IPS-15b (cell line): ENCODE measurements around the gene SND1.
"Not testable (repeated sequence)": the region's sequence is repeated elsewhere in the genome, so short reads cannot be mapped to it uniquely, and the experiment has no call there.

Source experiments
- H3K27me3 ChIP-seq: one replicate; pipeline ENCODE4 v1.6.1; 2013; ENCODE audit warnings: low read length; ENCODE audit not compliant: control insufficient read depth, insufficient read depth
- H3K36me3 ChIP-seq: one replicate; pipeline ENCODE4 v1.6.1; 2013; ENCODE audit warnings: low read length; ENCODE audit not compliant: control insufficient read depth, insufficient read depth
- H3K4me1 ChIP-seq: one replicate; pipeline ENCODE4 v1.6.1; 2013; ENCODE audit warnings: mild to moderate bottlenecking, low read length; ENCODE audit not compliant: control insufficient read depth, insufficient read depth
- H3K4me3 ChIP-seq: one replicate; pipeline ENCODE4 v1.5.1; 2013; ENCODE audit warnings: low read depth, low read length
- H3K9ac ChIP-seq: one replicate; pipeline ENCODE4 v1.6.1; 2013; ENCODE audit warnings: low read depth, mild to moderate bottlenecking, low read length
- H3K9me3 ChIP-seq: one replicate; pipeline ENCODE4 v1.6.1; 2013; ENCODE audit warnings: mild to moderate bottlenecking, low read length; ENCODE audit not compliant: control insufficient read depth, insufficient read depth

The SND1 gene

DNA sequence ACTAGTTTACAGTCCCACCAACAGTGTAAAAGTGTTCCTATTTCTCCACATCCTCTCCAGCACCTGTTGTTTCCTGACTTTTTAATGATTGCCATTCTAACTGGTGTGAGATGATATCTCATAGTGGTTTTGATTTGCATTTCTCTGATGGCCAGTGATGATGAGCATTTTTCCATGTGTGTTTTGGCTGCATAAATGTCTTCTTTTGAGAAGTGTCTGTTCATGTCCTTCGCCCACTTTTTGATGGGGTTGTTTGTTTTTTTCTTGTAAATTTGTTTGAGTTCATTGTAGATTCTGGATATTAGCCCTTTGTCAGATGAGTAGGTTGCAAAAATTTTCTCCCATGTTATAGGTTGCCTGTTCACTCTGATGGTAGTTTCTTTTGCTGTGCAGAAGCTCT lies 311.9 kb downstream of the SND1 start:
- H3K9me3 ChIP-seq, H3K4me3 ChIP-seq: not testable (repeated sequence)

DNA sequence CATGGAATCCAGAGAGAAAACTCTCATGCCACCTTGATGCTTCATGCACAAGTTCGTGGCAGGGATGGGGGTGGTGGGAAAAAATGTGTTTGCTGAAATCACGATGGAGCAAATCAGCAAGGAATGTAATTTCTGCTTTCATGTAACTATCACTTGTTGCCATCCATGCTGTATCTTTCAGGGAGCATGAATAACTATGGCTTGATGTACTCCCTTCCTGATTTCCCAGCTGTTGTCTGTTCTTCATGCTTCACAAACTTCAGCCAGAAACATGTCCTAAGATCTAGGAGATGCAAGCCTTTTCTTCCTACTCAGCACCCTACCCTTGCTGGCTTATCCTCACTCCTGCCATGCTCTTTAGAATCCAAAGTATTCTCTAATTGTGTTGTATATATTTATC lies 315.3 kb downstream of the SND1 start:
- H3K27me3 ChIP-seq = no peaks in the 10 kb centered on the region

More for the DNA sequence above, 311.9 kb downstream of the SND1 start:
- H3K4me1 ChIP-seq, H3K27me3 ChIP-seq, H3K9ac ChIP-seq, H3K36me3 ChIP-seq: not testable (repeated sequence)

DNA sequence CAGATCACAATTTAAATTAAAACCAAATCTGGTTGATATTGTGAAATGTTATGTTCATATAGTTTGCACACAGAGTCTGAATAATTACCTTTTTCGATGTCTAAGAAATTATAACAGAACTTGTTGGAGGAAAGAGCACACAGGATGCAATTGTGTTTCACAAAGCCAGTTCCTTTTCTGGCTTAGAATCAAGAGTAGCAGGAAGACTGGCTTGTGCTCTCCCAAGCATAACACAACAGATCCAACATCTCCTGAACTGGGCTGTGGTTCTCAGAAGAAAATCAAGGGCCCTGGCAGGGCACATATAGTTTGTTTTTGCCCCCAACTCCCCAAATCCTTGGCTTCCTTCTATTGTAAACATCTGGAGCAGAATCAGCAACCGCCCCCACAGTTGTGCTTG lies 316.6 kb downstream of the SND1 start:
- Histone ChIP-seq H3K9me3 (no peaks in the 10 kb centered on the region), H3K4me3 (no peak overlapping the region), H3K4me1 (no peaks in the 10 kb centered on the region), H3K9ac (no peak overlapping the region), H3K36me3 (no peaks in the 10 kb centered on the region), H3K27me3 (no peaks in the 10 kb centered on the region)

More for the DNA sequence above, 315.3 kb downstream of the SND1 start:
- no peaks in the 10 kb centered on the region for H3K4me1 ChIP-seq
- no peaks in the 10 kb centered on the region for H3K36me3 ChIP-seq
- H3K9ac ChIP-seq = no peak overlapping the region
- H3K9me3 ChIP-seq = no peaks in the 10 kb centered on the region
- H3K4me3 ChIP-seq = no peak overlapping the region

DNA sequence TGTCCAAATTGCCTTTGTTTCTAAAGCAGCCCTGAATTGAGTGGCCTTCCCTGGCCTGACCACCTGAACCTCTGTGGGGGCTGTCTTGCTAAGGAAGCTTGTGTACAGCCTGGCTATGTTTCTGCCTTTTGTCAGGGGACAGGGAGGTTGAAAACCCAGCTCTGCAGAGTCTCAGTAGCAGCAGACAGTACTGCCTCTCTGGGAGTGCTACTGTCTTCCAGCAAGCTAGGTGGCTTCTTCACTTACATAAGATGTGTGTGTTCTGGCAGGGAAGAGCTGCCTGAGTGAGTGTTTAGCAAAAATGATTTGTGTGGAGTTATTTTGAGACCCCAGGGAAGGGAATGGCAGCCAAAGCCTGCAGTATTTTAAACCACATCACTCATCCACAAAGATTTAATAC lies 321.8 kb downstream of the SND1 start:
- Histone ChIP-seq H3K27me3 (no peaks in the 10 kb centered on the region), H3K9me3 (peaks cover 7% of the 10 kb centered on the region), H3K36me3 (peaks cover 9% of the 10 kb centered on the region), H3K9ac (no peak overlapping the region), H3K4me1 (no peaks in the 10 kb centered on the region), H3K4me3 (no peak overlapping the region)

DNA sequence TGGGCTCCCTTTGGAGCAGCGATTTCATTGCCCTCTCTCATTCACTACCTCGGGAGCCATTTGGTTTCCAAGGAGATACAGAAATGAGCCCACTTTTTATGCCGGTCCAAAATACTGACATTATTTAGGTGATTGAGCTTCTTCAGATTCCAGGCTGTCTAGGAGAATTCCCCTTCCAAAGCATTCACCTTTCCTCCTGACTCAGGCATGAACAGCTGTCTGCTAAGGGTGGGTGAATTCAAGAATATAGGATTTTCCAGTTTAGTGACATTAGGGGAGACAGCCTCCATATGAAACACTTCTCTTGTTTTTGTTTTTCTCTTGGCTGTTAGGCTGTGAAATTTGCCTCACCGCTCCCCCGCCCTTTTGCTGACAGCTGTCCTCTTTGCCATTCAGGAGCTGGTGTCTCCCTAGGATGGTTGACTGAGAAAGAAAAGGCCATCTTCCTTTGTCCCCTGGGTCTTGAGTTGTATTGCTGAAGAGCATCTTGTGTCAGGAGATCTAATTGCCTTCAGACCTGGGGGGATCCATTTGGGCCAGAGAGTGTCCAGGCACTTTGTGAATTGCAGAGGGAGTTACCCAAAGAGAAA lies 322.5 kb downstream of the SND1 start:
- Histone ChIP-seq H3K4me1 (no peaks in the 10 kb centered on the region), H3K9me3 (peaks cover 12% of the 10 kb centered on the region), H3K27me3 (no peaks in the 10 kb centered on the region), H3K9ac (no peak overlapping the region), H3K4me3 (no peak overlapping the region), H3K36me3 (peaks cover 10% of the 10 kb centered on the region)

DNA sequence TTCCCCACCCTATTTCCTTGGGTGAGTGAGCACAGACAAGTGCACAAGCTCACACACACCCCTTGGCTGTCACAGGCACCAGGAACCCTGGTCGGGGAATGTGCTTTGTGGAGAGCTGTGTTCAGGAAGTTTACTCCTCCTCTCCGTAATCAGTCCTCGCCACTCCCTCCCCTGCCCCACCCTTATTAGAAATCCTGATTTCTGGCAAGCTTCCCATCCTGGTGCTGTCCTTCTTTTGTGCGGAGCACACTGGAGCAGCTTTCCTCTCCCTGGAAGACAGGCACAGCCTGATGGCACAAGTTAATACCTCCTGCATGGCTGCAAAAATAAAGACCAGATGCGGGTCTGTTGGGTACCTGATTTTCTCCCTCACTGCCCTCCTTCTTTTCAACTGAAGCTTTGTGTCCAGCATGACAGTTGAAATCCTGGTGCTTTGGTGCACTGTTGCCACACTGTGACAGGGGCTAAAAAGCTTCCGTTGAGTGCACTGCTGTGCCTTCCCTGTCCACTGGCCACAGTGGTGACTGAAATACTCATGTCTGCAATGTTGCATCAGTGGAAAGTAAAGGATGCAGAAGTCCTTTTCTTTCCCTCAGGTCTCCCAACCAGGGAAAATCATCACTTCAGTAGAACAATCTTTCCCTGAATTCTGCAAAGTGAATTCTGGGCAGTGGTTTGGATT lies 324.2 kb downstream of the SND1 start:
- H3K4me1 ChIP-seq = peaks cover 4% of the 10 kb centered on the region
- H3K27me3 ChIP-seq = no peaks in the 10 kb centered on the region
- no peak overlapping the region for H3K9ac ChIP-seq
- H3K9me3 ChIP-seq = peaks cover 12% of the 10 kb centered on the region
- no peak overlapping the region for H3K4me3 ChIP-seq
- peaks cover 10% of the 10 kb centered on the region for H3K36me3 ChIP-seq

DNA sequence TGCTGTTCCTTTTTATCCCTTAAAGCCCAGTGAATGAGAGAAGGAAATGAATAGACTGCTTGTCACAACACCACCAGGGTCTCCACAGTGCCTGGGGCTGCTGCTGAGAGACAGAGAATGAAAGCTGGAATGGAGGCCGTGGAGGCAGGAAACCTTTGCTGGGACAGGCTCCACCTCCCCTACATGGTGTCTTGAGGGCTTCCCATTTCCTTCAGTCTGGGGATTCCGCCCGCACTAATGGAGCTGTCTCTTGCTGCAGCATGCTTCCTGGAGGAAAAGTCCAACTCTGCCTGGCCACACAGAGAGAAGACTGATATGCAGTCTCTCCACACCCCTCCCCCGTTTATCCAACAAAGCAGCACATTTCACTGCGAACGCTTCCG lies 324.7 kb downstream of the SND1 start:
- peaks cover 10% of the 10 kb centered on the region for H3K36me3 ChIP-seq
- no peaks in the 10 kb centered on the region for H3K27me3 ChIP-seq
- H3K9me3 ChIP-seq = peaks cover 12% of the 10 kb centered on the region
- no peak overlapping the region for H3K4me3 ChIP-seq
- H3K9ac ChIP-seq = no peak overlapping the region
- H3K4me1 ChIP-seq = peaks cover 4% of the 10 kb centered on the region

DNA sequence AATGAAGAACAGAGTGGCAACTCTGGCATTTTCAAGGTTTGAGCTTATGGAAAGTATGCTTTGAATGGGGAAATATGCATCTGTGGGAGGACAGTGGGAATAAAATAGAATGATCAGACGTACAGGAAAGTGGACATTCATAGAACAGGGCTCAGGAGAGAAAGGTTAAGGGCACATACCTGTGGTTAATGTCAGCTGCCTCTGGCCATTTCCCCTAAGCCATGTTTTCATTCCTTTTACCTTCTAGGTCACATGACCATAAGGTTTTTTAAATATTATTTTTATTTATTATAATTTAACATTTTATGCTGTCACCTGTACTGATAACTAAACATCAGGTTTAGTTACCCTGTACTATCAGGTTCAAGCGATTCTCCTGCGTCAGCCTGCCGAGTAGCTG lies 326.4 kb downstream of the SND1 start:
- no peak overlapping the region for H3K9ac ChIP-seq
- peaks cover 10% of the 10 kb centered on the region for H3K36me3 ChIP-seq
- peaks cover 4% of the 10 kb centered on the region for H3K4me1 ChIP-seq
- H3K9me3 ChIP-seq = peaks cover 12% of the 10 kb centered on the region
- H3K27me3 ChIP-seq = no peaks in the 10 kb centered on the region
- no peak overlapping the region for H3K4me3 ChIP-seq

DNA sequence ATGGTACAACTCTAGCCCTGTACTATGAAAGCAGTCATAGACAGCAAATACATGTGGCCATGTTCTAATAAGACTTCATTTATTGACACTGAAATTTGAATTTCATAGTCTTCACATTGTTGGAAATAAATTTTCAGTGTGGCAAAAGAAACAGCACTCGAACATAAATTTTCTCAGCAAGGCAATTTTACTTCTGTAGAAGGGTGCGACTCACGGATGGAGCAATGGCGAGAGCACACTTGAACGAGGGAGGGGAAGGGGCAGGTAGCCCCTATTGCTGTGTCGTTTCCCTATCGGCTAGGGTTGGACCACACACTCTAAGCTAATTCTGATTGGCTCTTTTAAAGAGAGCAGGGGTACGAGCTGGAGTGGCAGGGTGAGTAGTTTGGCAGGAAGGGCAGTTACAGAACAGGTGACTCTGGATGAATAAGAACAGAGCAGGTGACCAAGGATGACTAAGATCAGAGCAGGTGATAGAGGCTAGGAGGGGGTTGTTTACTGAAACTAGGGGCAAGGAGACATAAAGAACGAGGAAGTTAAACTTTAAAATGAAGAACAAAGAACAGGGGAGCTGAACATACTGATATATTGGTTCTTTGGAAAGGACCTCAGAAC lies 327.2 kb downstream of the SND1 start:
- peaks cover 10% of the 10 kb centered on the region for H3K36me3 ChIP-seq

DNA sequence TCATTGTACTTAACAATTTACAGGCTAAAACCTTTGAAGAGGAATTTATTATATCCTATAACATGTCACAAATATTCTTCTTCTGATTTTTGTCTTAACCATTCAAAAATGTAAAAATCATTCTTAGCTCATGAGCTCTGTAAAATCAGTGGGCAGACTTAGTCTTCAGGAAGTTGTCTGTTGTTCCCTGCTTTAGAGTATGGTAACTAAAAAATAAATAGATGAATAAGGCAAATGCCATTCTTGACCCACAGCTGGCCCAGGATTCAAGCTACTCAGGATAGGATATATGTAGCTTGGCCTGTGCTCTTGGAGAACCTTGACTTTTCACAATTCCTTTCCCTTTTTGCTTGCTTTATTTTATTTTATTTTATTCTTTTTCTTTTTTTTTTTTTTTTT lies 327.7 kb downstream of the SND1 start:
- Histone ChIP-seq H3K36me3 (peaks cover 10% of the 10 kb centered on the region), H3K9ac (no peak overlapping the region), H3K4me3 (no peak overlapping the region), H3K27me3 (no peaks in the 10 kb centered on the region), H3K9me3 (peaks cover 12% of the 10 kb centered on the region), H3K4me1 (peaks cover 4% of the 10 kb centered on the region)

More for the DNA sequence above, 327.2 kb downstream of the SND1 start:
- no peaks in the 10 kb centered on the region for H3K27me3 ChIP-seq
- no peak overlapping the region for H3K9ac ChIP-seq
- peaks cover 4% of the 10 kb centered on the region for H3K4me1 ChIP-seq
- peaks cover 12% of the 10 kb centered on the region for H3K9me3 ChIP-seq
- H3K4me3 ChIP-seq = no peak overlapping the region

DNA sequence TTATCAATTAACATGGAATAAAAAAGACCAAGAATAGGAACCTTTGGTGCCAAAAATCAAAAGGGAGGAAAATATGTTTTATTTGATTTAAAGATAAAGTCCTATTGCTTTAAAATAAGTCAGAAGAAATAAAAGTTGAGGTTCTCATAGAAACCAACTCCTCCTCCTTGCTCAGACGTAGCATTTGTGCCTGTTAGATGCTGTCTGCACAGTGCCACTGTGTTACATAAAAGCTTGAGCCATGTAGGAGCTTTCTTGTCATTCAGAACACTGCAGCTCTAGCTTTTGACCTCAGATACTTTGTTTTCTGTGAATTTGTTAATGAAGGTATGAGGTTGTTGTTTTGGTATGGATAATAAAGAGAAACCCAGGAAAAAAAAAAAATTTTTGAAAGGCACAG lies 328.9 kb downstream of the SND1 start:
- Histone ChIP-seq H3K9ac (no peak overlapping the region), H3K36me3 (peaks cover 10% of the 10 kb centered on the region), H3K27me3 (no peaks in the 10 kb centered on the region), H3K4me1 (peaks cover 4% of the 10 kb centered on the region), H3K4me3 (no peak overlapping the region), H3K9me3 (peaks cover 12% of the 10 kb centered on the region)

DNA sequence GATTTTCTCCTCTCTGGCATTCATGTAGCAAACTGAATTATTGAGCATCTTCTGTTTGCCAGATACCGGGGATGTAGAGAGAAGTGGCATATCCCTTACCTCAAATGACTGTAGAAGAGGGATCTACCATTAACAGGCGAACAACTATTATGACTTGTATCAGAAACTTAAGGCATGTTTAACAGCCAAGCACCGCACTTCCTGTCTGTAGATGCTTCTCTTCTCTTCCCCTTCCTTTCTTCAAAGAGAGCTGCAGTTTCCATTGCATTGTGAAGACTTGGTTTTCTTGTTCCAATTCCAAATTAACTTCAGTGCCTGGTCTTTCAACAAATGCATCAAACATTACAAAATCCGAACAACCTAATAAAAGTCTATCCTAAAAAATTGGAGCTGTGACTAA lies 330.0 kb downstream of the SND1 start:
- Histone ChIP-seq H3K36me3 (peaks cover 10% of the 10 kb centered on the region), H3K9ac (no peak overlapping the region), H3K9me3 (peaks cover 12% of the 10 kb centered on the region), H3K27me3 (no peaks in the 10 kb centered on the region), H3K4me3 (no peak overlapping the region), H3K4me1 (peaks cover 7% of the 10 kb centered on the region)
